CD1c-positive myeloid dendritic cell (primary cell): ENCODE results near the gene WNT3A.
"Not testable (repeated sequence)": the region's sequence is repeated elsewhere in the genome, so short reads cannot be mapped to it uniquely, and the experiment has no call there.

Experiments used
- DNase-seq: peaks from one replicate; pipeline ENCODE4 v3.0.0-alpha.2; 2016; ENCODE audit errors: extremely low spot score

WNT3A gene

GRCh38 chr1:228011721-228012311, 5.0 kb downstream of the WNT3A start:
- DNase-seq: no peak

GRCh38 chr1:228012555-228012954, 5.8 kb downstream of the WNT3A start:
- DNase-seq: no peak

- DNase-seq: no peak
These were observed 6.5 kb downstream of the WNT3A start for GRCh38 chr1:228013131-228013934.

GRCh38 chr1:228013935-228014930, 7.4 kb downstream of the WNT3A start:
- DNase-seq: no peak

GRCh38 chr1:228015276-228016180, 8.7 kb downstream of the WNT3A start:
- no peak for DNase-seq

GRCh38 chr1:228016181-228016510, 9.3 kb downstream of the WNT3A start:
- no peak for DNase-seq

- no peak for DNase-seq
These were observed 10.0 kb downstream of the WNT3A start for GRCh38 chr1:228016653-228017355.

GRCh38 chr1:228017356-228018124, 10.7 kb downstream of the WNT3A start:
- no peak for DNase-seq

GRCh38 chr1:228018125-228018398, 11.3 kb downstream of the WNT3A start:
- no peak for DNase-seq

- no peak for DNase-seq
These were observed 12.3 kb downstream of the WNT3A start for GRCh38 chr1:228018961-228019721.

- DNase-seq: not testable (repeated sequence)
These were observed 12.9 kb downstream of the WNT3A start for GRCh38 chr1:228019722-228020083.

- DNase-seq: no peak
These were observed 14.0 kb downstream of the WNT3A start for GRCh38 chr1:228020686-228021354.

GRCh38 chr1:228021355-228022030, 14.7 kb downstream of the WNT3A start:
- no peak for DNase-seq

GRCh38 chr1:228022571-228023293, 15.9 kb downstream of the WNT3A start:
- DNase-seq: no peak

GRCh38 chr1:228023294-228023639, 16.5 kb downstream of the WNT3A start:
- DNase-seq: no peak

GRCh38 chr1:228029281-228029680, 22.5 kb downstream of the WNT3A start:
- no peak for DNase-seq

- DNase-seq: no peak
These were observed 23.8 kb downstream of the WNT3A start for GRCh38 chr1:228030451-228031201.
